Uterus (tissue), 4 donors: ENCODE results near the gene LYZ. TPM values are rescaled to one million over a fixed set of nuclear protein-coding genes. Genes with fewer than 3 reads are reported as not detected.

Source experiments
- DNase-seq, 2 donors: peaks; one replicate each; pipeline ENCODE4 v3.0.0-alpha.2; 2019 to 2020
- H3K27ac ChIP-seq, 2 donors: fragments of 200-600 bp; sonication (generic); 1 replicate in 1 of 2; 2 replicates in 1 of 2; pipeline ENCODE4 v1.5.1; 2016 to 2018
- H3K27me3 ChIP-seq, 2 donors: fragments of 200-600 bp; sonication (generic); one replicate each; pipeline ENCODE4 v1.5.1; 2018 to 2019; ENCODE audit warnings: control low read depth in 1 of 2
- H3K36me3 ChIP-seq, 2 donors: fragments of 200-600 bp; sonication (generic); one replicate each; pipeline ENCODE4 v1.5.1; 2019; ENCODE audit warnings: control low read depth in 1 of 2
- H3K4me1 ChIP-seq, 2 donors: fragments of 200-600 bp; sonication (generic); one replicate each; pipeline ENCODE4 v1.5.1; 2018 to 2019; ENCODE audit warnings: control low read depth in 1 of 2
- H3K4me3 ChIP-seq, 2 donors: fragments of 200-600 bp; sonication (generic); 1 replicate in 1 of 2; 2 replicates in 1 of 2; pipeline ENCODE4 v1.5.1; 2018 to 2019; ENCODE audit warnings: mild to moderate bottlenecking in 1 of 2
- H3K9me3 ChIP-seq, 2 donors: fragments of 200-600 bp; sonication (generic); one replicate each; pipeline ENCODE4 v1.5.1; 2019; ENCODE audit warnings: control low read depth in 1 of 2
- POLR2A ChIP-seq, 2 donors: fragments of 450-650 bp; IDR thresholded peaks; one replicate each; pipeline ENCODE4 v1.6.1; 2016; ENCODE audit warnings: antibody characterized with exemption in 2 of 2, mild to moderate bottlenecking in 1 of 2, moderate library complexity in 1 of 2
- intact Hi-C: fragments of 100-400 bp; cut with DNase I; formaldehyde crosslinking; loops from one replicate; pipeline ENCODE4 v1.15.1; 2023; ENCODE audit warnings: low total_unique reads
- total RNA-seq, 4 donors: library from RNA; depleted of rRNA in 3 of 4; stranded (reverse); fragments of >200 nt in 3 of 4; gene quantifications; one replicate each; pipeline versions ENCODE4 v1.1.0 to v1.2.4, GENCODE V29; 2014 to 2023
- TF ChIP-seq, protein P1 (sequence below), 4 experiments: fragments of 200-600 bp in 2 of 4; fragments of 450-650 bp in 2 of 4; sonication (generic) in 2 of 4; IDR thresholded peaks; one replicate each; pipeline ENCODE4 v1.5.1; 2016 to 2019; ENCODE audit warnings: antibody characterized with exemption in 4 of 4, mild to moderate bottlenecking in 2 of 4, moderate library complexity in 1 of 4
- donor health status: DM: yes; HTN: yes; CAD: no.

LYZ gene
- total RNA-seq, 4 donors from 2014 or later = 7.4 to 17.4 (median 12.7) TPM

DNA sequence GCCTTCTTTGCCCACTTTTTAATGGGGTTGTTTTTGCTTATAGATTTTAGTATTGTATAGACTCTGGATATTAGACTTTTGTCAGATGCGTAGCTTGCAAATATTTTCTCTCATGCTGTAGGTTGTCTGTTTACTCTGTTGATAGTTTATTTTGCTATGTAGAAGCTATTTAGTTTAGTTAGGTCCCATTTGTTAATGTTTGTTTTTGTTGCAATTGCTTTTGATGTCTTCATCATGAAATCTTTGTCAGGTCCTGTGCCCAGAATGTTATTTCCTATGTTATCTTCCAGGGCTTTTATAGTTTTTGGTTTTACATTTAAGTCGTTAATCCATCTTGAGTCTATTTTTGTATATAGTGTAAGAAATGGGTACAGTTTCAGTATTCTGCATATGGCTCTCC is 30.0 kb upstream of the LYZ start:
- Histone ChIP-seq H3K4me1 (no peaks in the 10 kb centered on the region), H3K36me3 (no peaks in the 10 kb centered on the region), H3K27ac (no peak overlapping the region), H3K9me3 (no peaks in the 10 kb centered on the region), H3K27me3 (no peaks in the 10 kb centered on the region), H3K4me3 (no peak overlapping the region)
- no peak for DNase-seq
- intact Hi-C loops = no loop called here
- TF ChIP-seq POLR2A (IDR thresholded peaks at IDR 0.05) = no peak
- TF ChIP-seq, protein P1, sequence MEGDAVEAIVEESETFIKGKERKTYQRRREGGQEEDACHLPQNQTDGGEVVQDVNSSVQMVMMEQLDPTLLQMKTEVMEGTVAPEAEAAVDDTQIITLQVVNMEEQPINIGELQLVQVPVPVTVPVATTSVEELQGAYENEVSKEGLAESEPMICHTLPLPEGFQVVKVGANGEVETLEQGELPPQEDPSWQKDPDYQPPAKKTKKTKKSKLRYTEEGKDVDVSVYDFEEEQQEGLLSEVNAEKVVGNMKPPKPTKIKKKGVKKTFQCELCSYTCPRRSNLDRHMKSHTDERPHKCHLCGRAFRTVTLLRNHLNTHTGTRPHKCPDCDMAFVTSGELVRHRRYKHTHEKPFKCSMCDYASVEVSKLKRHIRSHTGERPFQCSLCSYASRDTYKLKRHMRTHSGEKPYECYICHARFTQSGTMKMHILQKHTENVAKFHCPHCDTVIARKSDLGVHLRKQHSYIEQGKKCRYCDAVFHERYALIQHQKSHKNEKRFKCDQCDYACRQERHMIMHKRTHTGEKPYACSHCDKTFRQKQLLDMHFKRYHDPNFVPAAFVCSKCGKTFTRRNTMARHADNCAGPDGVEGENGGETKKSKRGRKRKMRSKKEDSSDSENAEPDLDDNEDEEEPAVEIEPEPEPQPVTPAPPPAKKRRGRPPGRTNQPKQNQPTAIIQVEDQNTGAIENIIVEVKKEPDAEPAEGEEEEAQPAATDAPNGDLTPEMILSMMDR (IDR thresholded peaks at IDR 0.05) = no peak

DNA sequence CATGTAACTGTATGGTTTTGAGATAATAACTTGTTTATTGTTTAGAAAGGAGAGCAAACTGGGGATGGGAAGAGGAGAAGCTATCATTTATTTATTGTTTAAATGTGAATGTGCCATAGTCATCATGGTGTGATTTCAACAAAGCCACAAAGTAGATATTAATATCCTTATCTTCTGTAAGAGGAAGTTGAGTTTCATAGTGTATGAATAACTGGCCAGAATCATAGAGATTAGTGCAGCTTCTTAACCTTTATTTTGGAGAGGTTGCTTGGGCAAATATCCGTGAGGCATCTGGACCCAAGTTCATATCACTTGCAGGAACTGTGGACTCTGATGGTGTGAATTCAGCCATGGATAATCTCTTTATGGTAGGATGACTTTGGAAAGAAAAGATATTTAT is 26.8 kb upstream of the LYZ start:
- intact Hi-C loops = no loop called here
- Histone ChIP-seq H3K4me3 (no peak overlapping the region), H3K36me3 (no peaks in the 10 kb centered on the region), H3K27ac (no peak overlapping the region), H3K4me1 (no peaks in the 10 kb centered on the region), H3K27me3 (no peaks in the 10 kb centered on the region), H3K9me3 (no peaks in the 10 kb centered on the region)
- TF ChIP-seq, protein P1 (IDR thresholded peaks at IDR 0.05) = no peak
- TF ChIP-seq POLR2A (IDR thresholded peaks at IDR 0.05) = no peak
- DNase-seq = no peak

DNA sequence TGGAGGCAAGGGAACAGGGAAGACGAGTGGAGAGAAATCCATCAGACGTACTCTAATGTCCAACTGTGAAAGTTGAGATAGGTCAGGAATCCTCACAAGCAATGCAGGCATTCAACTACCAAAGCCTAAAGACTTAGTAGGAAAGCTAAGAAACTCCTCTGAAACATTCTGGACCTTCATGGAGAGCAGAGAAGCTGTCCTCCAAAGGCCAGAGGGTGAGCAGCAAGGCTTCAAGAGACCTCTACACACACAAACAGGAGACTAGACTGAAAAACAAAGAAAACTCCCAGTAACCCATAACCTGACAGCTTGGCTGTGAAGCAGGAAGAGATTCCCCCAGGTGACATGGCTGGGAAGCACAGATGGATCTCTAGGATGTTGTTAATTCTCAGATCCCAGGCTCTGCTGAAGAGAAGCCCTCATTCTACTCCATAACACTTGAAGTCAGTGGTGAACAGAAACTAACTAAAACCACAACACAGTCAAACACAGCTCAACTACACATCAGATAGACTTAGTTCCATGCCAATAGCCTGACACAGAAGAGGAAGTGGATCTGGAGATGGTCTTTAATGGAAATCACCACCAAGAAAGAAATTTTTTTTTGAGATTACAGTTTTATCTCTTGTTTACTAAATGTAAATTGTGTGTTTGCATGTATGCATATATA is 23.2 kb upstream of the LYZ start:
- Histone ChIP-seq H3K4me3 (no peak overlapping the region), H3K9me3 (no peaks in the 10 kb centered on the region), H3K27me3 (no peaks in the 10 kb centered on the region), H3K36me3 (no peaks in the 10 kb centered on the region), H3K27ac (no peak overlapping the region), H3K4me1 (no peaks in the 10 kb centered on the region)
- TF ChIP-seq POLR2A (IDR thresholded peaks at IDR 0.05) = no peak
- TF ChIP-seq, protein P1 (IDR thresholded peaks at IDR 0.05) = no peak
- intact Hi-C loops = no loop called here
- DNase-seq = no peak

DNA sequence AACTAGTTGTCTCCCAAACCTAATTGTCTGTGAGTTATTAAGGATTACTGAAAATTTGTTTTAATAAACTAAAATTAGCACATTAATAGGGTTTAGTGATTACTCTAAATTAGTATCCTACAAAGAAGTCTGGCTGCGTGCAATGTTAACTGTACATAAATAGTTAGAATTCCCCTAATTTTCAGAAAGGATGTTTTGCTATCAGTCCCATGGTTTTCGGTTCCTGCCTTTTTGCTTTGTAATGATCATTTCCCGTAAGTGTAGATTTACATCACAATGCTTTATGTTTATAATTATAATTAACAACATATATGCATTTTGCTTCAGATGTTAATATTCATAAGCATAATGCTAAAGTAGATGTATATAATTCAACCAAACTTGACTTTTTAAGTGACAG is 19.8 kb upstream of the LYZ start:
- no peaks in the 10 kb centered on the region for H3K9me3 ChIP-seq
- H3K27me3 ChIP-seq = no peaks in the 10 kb centered on the region
- intact Hi-C loops = no loop called here
- no peaks in the 10 kb centered on the region for H3K36me3 ChIP-seq
- no peak for TF ChIP-seq POLR2A (IDR thresholded peaks at IDR 0.05)
- TF ChIP-seq, protein P1 (IDR thresholded peaks at IDR 0.05) = no peak
- no peak for DNase-seq
- peaks cover 0 to 3% of the 10 kb centered on the region in 2 donors for H3K4me1 ChIP-seq
- no peak overlapping the region for H3K27ac ChIP-seq
- no peak overlapping the region for H3K4me3 ChIP-seq

DNA sequence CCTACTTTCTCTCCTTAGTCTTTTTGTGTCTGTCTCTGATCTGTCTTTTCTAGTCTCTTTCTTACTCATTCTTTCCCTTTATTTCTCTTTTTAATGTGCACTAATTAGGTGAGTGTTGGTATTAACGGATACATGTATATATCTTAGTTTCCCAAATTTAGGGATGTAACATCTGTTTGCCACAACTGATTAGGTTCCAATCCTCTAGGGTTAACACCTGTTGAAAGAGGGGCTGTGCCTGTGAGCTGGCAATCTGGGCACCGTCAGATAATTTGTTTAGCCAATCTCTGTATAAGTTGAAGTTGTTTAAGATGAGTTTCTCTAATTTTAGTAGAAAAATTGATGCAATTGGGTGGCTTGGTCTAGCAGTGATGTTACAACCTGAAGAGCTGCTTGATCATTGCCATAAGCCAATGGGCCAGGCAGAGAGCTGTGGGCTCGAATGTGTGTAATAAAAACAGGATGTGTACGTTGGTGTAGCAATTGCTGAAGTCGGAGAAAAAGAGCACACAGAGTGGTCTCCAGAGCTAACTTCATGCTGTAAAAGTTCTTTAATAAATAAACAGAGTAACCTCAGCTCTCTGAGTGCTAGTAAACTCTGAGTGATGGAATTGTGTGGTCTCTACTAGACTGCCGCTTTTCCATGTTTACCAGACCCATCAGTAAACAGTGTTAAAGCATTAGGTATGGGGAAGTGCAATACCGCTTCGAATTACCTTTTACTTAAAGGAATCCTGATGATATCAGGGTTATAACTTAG is 18.3 kb upstream of the LYZ start:
- Histone ChIP-seq H3K36me3 (no peaks in the 10 kb centered on the region), H3K9me3 (no peaks in the 10 kb centered on the region), H3K27me3 (no peaks in the 10 kb centered on the region), H3K4me3 (peak overlapping the region in 1 of 2 donors; percentile 30), H3K27ac (no peak overlapping the region), H3K4me1 (peaks cover 0 to 3% of the 10 kb centered on the region in 2 donors)
- intact Hi-C loops = no loop called here
- no peak for DNase-seq
- TF ChIP-seq, protein P1 (IDR thresholded peaks at IDR 0.05) = no peak
- TF ChIP-seq POLR2A (IDR thresholded peaks at IDR 0.05) = no peak
